ENCODE data around the gene ZFPM1.

ZFPM1 gene

GRCh38 chr16:88503771-88504488 is 50.9 kb downstream of the ZFPM1 start:
- no peak for DNase-seq (ENCODE audit: low read depth)
- no peak overlapping the region for H3K4me3 ChIP-seq (ENCODE audit: low read length)
- TF ChIP-seq, protein P1, sequence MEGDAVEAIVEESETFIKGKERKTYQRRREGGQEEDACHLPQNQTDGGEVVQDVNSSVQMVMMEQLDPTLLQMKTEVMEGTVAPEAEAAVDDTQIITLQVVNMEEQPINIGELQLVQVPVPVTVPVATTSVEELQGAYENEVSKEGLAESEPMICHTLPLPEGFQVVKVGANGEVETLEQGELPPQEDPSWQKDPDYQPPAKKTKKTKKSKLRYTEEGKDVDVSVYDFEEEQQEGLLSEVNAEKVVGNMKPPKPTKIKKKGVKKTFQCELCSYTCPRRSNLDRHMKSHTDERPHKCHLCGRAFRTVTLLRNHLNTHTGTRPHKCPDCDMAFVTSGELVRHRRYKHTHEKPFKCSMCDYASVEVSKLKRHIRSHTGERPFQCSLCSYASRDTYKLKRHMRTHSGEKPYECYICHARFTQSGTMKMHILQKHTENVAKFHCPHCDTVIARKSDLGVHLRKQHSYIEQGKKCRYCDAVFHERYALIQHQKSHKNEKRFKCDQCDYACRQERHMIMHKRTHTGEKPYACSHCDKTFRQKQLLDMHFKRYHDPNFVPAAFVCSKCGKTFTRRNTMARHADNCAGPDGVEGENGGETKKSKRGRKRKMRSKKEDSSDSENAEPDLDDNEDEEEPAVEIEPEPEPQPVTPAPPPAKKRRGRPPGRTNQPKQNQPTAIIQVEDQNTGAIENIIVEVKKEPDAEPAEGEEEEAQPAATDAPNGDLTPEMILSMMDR (conservative IDR thresholded peaks at IDR 0.05; ENCODE audit: low read length) = no peak

- TF ChIP-seq, protein P1 (conservative IDR thresholded peaks at IDR 0.05; ENCODE audit: low read length) = no peak
- no peak overlapping the region for H3K4me3 ChIP-seq (ENCODE audit: low read length)
- no peak for DNase-seq (ENCODE audit: low read depth)
These were observed 51.7 kb downstream of the ZFPM1 start for GRCh38 chr16:88504489-88505404.

DNA sequence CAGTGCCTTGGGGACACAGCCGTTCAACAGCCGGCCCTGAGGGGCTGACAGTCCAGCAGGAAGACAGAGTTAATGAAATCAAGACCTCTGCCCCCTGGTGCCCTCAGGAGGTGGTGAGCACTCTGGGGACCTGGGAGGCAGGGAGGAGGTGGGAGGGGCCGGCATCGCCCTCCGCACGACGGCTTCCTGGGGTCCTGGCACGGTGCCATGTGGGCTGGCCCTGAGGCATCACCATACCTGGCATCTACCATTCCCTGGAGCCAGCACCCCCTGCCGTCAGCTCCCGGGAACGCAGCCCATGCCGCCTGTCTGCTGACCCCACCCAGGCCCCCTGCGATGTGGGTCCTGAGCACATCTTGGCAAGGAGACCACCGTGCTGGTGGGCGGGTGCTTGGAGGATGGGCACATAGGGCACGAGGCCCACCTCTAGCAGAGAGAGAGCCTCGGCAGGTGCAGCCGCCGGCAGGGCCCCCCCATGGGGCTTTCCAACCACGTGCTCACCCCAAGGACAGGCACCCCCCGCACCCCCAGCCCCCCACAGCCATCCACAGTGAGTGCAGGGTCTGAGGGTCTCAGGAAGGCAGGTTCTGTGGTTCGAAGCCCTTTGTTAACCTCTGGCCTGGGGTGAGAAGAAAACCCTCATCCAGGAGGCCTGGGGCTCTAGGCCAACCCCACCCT is 52.5 kb downstream of the ZFPM1 start:
- no peak overlapping the region for H3K4me3 ChIP-seq (ENCODE audit: low read length)
- DNase-seq (ENCODE audit: low read depth) = no peak
- TF ChIP-seq, protein P1 (conservative IDR thresholded peaks at IDR 0.05; ENCODE audit: low read length) = peak; percentile 29

DNA sequence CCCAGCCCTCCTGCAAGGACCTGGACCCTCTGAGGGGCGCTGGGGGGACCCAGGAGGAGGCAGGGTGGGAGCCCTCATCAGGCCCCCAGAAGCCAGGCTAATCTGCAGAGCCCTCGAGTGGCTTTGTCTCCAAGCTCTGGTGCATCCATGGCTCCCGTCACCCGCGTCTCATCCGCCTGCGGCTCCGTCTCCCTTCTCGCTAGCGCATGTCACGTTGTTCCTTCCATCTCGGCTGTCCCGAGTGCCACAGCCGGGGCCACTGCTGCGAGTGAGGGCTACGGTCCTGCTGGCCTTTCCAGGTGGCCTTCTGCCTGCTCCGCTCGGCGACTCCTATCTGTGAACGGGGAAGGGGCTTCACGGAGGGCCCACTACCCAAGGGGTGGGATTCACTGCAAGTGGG is 53.6 kb downstream of the ZFPM1 start:
- TF ChIP-seq, protein P1 (conservative IDR thresholded peaks at IDR 0.05; ENCODE audit: low read length) = no peak

DNA sequence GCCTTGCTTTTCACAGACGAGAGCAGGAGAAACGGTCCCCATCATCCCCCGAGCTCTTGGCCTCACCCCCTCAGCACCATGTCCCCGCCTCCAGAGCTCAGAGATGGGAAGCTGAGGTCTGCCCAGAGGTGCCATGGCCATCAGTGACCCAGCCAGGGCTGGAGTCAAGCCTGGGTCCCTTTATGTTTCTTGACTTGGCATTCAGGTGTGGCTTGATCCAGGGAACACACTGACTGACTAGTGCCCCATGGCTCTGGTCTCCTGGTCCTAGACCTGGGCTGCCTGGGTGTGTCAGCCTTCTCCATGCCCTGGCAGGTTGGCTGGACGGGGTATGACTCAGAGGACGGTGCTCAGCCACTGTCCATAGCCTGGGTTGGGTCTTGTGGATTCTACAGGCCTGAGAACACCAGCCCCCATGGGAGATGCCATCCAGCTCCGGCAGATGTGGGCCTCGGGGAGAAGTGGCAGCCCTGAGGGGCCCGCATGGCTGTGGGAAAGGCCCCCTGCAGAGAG is 54.2 kb downstream of the ZFPM1 start:
- no peak overlapping the region for H3K4me3 ChIP-seq (ENCODE audit: low read length)
- DNase-seq (ENCODE audit: low read depth) = no peak
- TF ChIP-seq, protein P1 (conservative IDR thresholded peaks at IDR 0.05; ENCODE audit: low read length) = no peak

More for the DNA sequence above, 53.6 kb downstream of the ZFPM1 start:
- DNase-seq (ENCODE audit: low read depth) = no peak
- no peak overlapping the region for H3K4me3 ChIP-seq (ENCODE audit: low read length)

- DNase-seq (ENCODE audit: low read depth) = no peak
- H3K4me3 ChIP-seq (ENCODE audit: low read length) = no peak overlapping the region
- TF ChIP-seq, protein P1 (conservative IDR thresholded peaks at IDR 0.05; ENCODE audit: low read length) = no peak
These were observed 55.3 kb downstream of the ZFPM1 start for GRCh38 chr16:88508376-88508867.
